GM23248 (cell line): ENCODE data around the gene DOCK10. TPM values are rescaled to one million over a fixed set of nuclear protein-coding genes. Genes with fewer than 3 reads are reported as not detected.

Experiments
- DNase-seq: peaks from one replicate; pipeline ENCODE4 v3.0.0-alpha.2; 2015
- H2AFZ ChIP-seq: fragments of 200-600 bp; sonication (generic); 2 replicates; pipeline ENCODE4 v1.6.1; 2016; ENCODE audit warnings: antibody characterized with exemption
- H3F3A ChIP-seq: fragments of 200-600 bp; sonication (generic); 2 replicates; pipeline ENCODE4 v1.6.1; 2016; ENCODE audit warnings: mild to moderate bottlenecking, antibody characterized with exemption, mixed run types; ENCODE audit not compliant: insufficient read depth
- H3K27ac ChIP-seq: fragments of 200-600 bp; sonication (generic); 2 replicates; pipeline ENCODE4 v1.5.1; 2016; ENCODE audit warnings: mild to moderate bottlenecking
- H3K27me3 ChIP-seq: fragments of 200-600 bp; sonication (generic); replicated peaks from 2 replicates; pipeline ENCODE4 v1.6.1; 2016; ENCODE audit warnings: mild to moderate bottlenecking; ENCODE audit not compliant: insufficient read depth
- H3K36me3 ChIP-seq: fragments of 200-600 bp; sonication (generic); 2 replicates; pipeline ENCODE4 v1.6.1; 2016; ENCODE audit warnings: low read depth, mild to moderate bottlenecking
- H3K4me1 ChIP-seq: fragments of 200-600 bp; sonication (generic); 2 replicates; pipeline ENCODE4 v1.6.1; 2016; ENCODE audit warnings: mild to moderate bottlenecking; ENCODE audit not compliant: insufficient read depth
- H3K4me2 ChIP-seq: fragments of 200-600 bp; sonication (generic); one replicate; pipeline ENCODE4 v1.6.1; 2016; ENCODE audit warnings: mild to moderate bottlenecking; ENCODE audit not compliant: unreplicated experiment
- H3K4me3 ChIP-seq: fragments of 200-600 bp; sonication (generic); 2 replicates; pipeline ENCODE4 v1.5.1; 2016; ENCODE audit warnings: mild to moderate bottlenecking
- H3K79me2 ChIP-seq: fragments of 200-600 bp; sonication (generic); 2 replicates; pipeline ENCODE4 v1.6.1; 2016; ENCODE audit warnings: mild to moderate bottlenecking; ENCODE audit not compliant: insufficient read depth
- H3K9ac ChIP-seq: fragments of 200-600 bp; sonication (generic); 2 replicates; pipeline ENCODE4 v1.6.1; 2016; ENCODE audit warnings: mild to moderate bottlenecking
- H3K9me2 ChIP-seq: fragments of 200-600 bp; sonication (generic); 2 replicates; pipeline ENCODE4 v1.6.1; 2016; ENCODE audit warnings: mixed run types, mild to moderate bottlenecking, moderate library complexity; ENCODE audit not compliant: insufficient read depth
- H3K9me3 ChIP-seq: fragments of 200-600 bp; sonication (generic); one replicate; pipeline ENCODE4 v1.6.1; 2017; ENCODE audit warnings: low read depth
- H4K20me1 ChIP-seq: fragments of 200-600 bp; sonication (generic); 2 replicates; pipeline ENCODE4 v1.6.0; 2016; ENCODE audit not compliant: insufficient read depth
- EZH2 ChIP-seq: fragments of 200-600 bp; sonication (generic); IDR thresholded peaks from 2 replicates; pipeline ENCODE4 v1.6.1; 2018; ENCODE audit warnings: antibody characterized with exemption, mild to moderate bottlenecking; ENCODE audit not compliant: insufficient read depth, poor library complexity, severe bottlenecking
- EZH2phosphoT487 ChIP-seq: fragments of 200-600 bp; sonication (generic); IDR thresholded peaks from 2 replicates; pipeline ENCODE4 v1.6.1; 2018; ENCODE audit warnings: antibody characterized with exemption, moderate library complexity, mild to moderate bottlenecking, low read depth; ENCODE audit not compliant: insufficient read depth
- WGBS, 2 experiments: methylation state at CpG; one replicate each; pipeline ENCODE4 v1.1.6; 2015 to 2017; ENCODE audit warnings: low lambda C conversion rate in 2 of 2, low coverage in 1 of 2; ENCODE audit errors: missing lambda C conversion rate in 2 of 2; 5-methylcytosine and 5-hydroxymethylcytosine counted together
- in situ Hi-C: fragments of 300-500 bp; cut with MboI; formaldehyde crosslinking; loops from 2 replicates; pipeline ENCODE4 v1.15.0; 2020
- polyA plus RNA-seq: library from polyadenylated mRNA; unstranded; fragments of >200 nt; fragmentation: Nextera tagmentation; extraction: Ambion mirVana; gene quantifications from 2 replicates; pipeline ENCODE4 v1.2.1, GENCODE V29; 2016
- total RNA-seq: library from RNA; depleted of rRNA; stranded (reverse); fragments of >200 nt; shearing (Covaris generic); gene quantifications from 2 replicates; pipeline ENCODE4 v1.2.3, GENCODE V29; 2014

DOCK10 gene
- total and polyA plus RNA-seq, 2 experiments from 2014 or later: 8.5 to 19.2 TPM

GRCh38 chr2:224994242-224994823, 47.9 kb downstream of the DOCK10 start:
- 100% methylated on average over 1 of the region's 1 CpG for WGBS, 2 experiments
- H3K9me2 ChIP-seq: no peaks in the 10 kb centered on the region
- H3K36me3 ChIP-seq: peaks cover 5% of the 10 kb centered on the region; the same call in 1 of the 2 replicates
- TF ChIP-seq EZH2 (no peak), EZH2phosphoT487 (no peak)
- no peak overlapping the region for H3K4me2 ChIP-seq
- H3F3A ChIP-seq: peaks cover 30% of the 10 kb centered on the region; the same call in 1 of the 2 replicates
- no peak overlapping the region for H2AFZ ChIP-seq
- no peak overlapping the region for H3K27ac ChIP-seq
- no peak overlapping the region for H3K4me3 ChIP-seq
- H3K79me2 ChIP-seq: peaks cover 100% of the 10 kb centered on the region
- no peak overlapping the region for H3K9ac ChIP-seq
- H3K4me1 ChIP-seq: peaks cover 44% of the 10 kb centered on the region
- H3K9me3 ChIP-seq: no peaks in the 10 kb centered on the region
- no peaks in the 10 kb centered on the region for H3K27me3 ChIP-seq
- in situ Hi-C loops: no loop called here
- DNase-seq: no peak
- no peaks in the 10 kb centered on the region for H4K20me1 ChIP-seq

GRCh38 chr2:224990710-224991109, 51.6 kb downstream of the DOCK10 start:
- no peak overlapping the region for H3K27ac ChIP-seq
- peaks cover 100% of the 10 kb centered on the region for H3K79me2 ChIP-seq
- no peaks in the 10 kb centered on the region for H4K20me1 ChIP-seq
- H3K4me3 ChIP-seq: no peak overlapping the region
- 97% methylated on average over 3 of the region's 3 CpGs for WGBS, 2 experiments
- TF ChIP-seq EZH2phosphoT487: no peak
- no peak for TF ChIP-seq EZH2
- H3K9me2 ChIP-seq: no peaks in the 10 kb centered on the region
- H3K9ac ChIP-seq: no peak overlapping the region
- peaks cover 5% of the 10 kb centered on the region; the same call in 1 of the 2 replicates for H3K36me3 ChIP-seq
- no peak overlapping the region for H2AFZ ChIP-seq
- H3F3A ChIP-seq: 0 out of 2 replicates have a peak, but pooled peaks cover 16% of the 10 kb centered on the region
- no peaks in the 10 kb centered on the region for H3K27me3 ChIP-seq
- H3K4me2 ChIP-seq: no peak overlapping the region
- no peak for DNase-seq
- H3K4me1 ChIP-seq: peaks cover 18% of the 10 kb centered on the region
- in situ Hi-C loops: no loop called here
- H3K9me3 ChIP-seq: no peaks in the 10 kb centered on the region

- Histone ChIP-seq H3K4me1 (peaks cover 30% of the 10 kb centered on the region), H2AFZ (no peak overlapping the region), H3K9ac (no peak overlapping the region), H3K27me3 (no peaks in the 10 kb centered on the region), H3F3A (peaks cover 33% of the 10 kb centered on the region), H3K36me3 (0 out of 2 replicates have a peak, but pooled peaks cover 5% of the 10 kb centered on the region), H3K4me2 (no peak overlapping the region), H3K27ac (no peak overlapping the region), H4K20me1 (no peaks in the 10 kb centered on the region), H3K9me2 (no peaks in the 10 kb centered on the region), H3K4me3 (no peak overlapping the region), H3K79me2 (peaks cover 86% of the 10 kb centered on the region), H3K9me3 (no peaks in the 10 kb centered on the region)
- DNase-seq: peak; percentile 52
- no peak for TF ChIP-seq EZH2
- no peak for TF ChIP-seq EZH2phosphoT487
- in situ Hi-C loops: no loop called here
- WGBS, 2 experiments: 71 to 74% methylated on average over 4 of the region's 4 CpGs
Observed at GRCh38 chr2:224987733-224988132, 54.5 kb downstream of the DOCK10 start.

DNA sequence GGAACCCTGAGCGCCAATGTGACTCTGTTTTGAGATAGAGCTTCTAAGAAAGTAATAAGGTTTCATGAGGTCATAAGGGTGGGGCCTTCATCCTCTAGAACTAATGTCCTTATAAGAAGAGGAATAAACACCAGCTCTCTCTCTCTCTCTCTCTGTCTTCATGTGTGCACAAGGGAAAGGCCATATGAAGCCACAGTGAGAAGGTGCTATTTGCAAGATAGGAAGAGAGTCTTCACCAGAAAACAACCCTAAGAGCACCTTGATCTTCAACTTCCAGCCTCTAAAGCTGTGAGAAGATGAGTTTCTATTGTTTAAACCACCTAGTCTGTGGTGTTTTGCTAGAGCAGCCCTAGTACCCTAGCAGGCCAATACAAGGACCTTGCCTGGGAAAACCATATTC, 55.8 kb downstream of the DOCK10 start:
- in situ Hi-C loops: no loop called here
- Histone ChIP-seq H3K9me2 (no peaks in the 10 kb centered on the region), H3K9me3 (no peaks in the 10 kb centered on the region), H3K27ac (no peak overlapping the region), H4K20me1 (no peaks in the 10 kb centered on the region), H3K4me1 (peaks cover 22% of the 10 kb centered on the region), H2AFZ (no peak overlapping the region), H3K4me3 (no peak overlapping the region), H3K79me2 (peaks cover 86% of the 10 kb centered on the region), H3K36me3 (0 out of 2 replicates have a peak, but pooled peaks cover 5% of the 10 kb centered on the region), H3F3A (peaks cover 39% of the 10 kb centered on the region), H3K27me3 (no peaks in the 10 kb centered on the region), H3K4me2 (no peak overlapping the region), H3K9ac (no peak overlapping the region)
- TF ChIP-seq EZH2 (no peak), EZH2phosphoT487 (no peak)
- 97 to 100% methylated on average over 1 of the region's 1 CpG for WGBS, 2 experiments
- no peak for DNase-seq
